IMR-90 (cell line): ENCODE measurements around the gene FCHSD2.

ENCODE experiments used
- BHLHE40 ChIP-seq: fragments of 150-350 bp; IDR thresholded peaks from 2 replicates; pipeline ENCODE4 v1.6.1; 2016; ENCODE audit warnings: mild to moderate bottlenecking, low read depth, low read length
- CEBPB ChIP-seq: IDR thresholded peaks from 2 replicates; pipeline ENCODE4 v1.6.1; 2012; ENCODE audit warnings: low read depth, low read length, improper control_type of control experiment
- CHD1 ChIP-seq: IDR thresholded peaks from 2 replicates; pipeline ENCODE4 v1.6.1; 2012; ENCODE audit warnings: low read depth, low read length, improper control_type of control experiment
- POLR2A ChIP-seq: IDR thresholded peaks from 2 replicates; pipeline ENCODE4 v1.6.1; 2012; ENCODE audit warnings: mild to moderate bottlenecking, low read depth, low read length
- RFX5 ChIP-seq: IDR thresholded peaks from 2 replicates; pipeline ENCODE4 v1.8.0; 2012; ENCODE audit warnings: low read depth, mild to moderate bottlenecking, low read length, moderate library complexity
- SMC3 ChIP-seq: fragments of 150-350 bp; IDR thresholded peaks from 2 replicates; pipeline ENCODE4 v1.6.1; 2016; ENCODE audit warnings: low read depth, mild to moderate bottlenecking, antibody characterized with exemption, low read length, moderate library complexity
- TF ChIP-seq, protein P1 (sequence below): conservative IDR thresholded peaks from 2 replicates; pipeline ENCODE4 v1.5.1; 2012; ENCODE audit warnings: mild to moderate bottlenecking, low read depth, low read length, improper control_type of control experiment

DNA sequence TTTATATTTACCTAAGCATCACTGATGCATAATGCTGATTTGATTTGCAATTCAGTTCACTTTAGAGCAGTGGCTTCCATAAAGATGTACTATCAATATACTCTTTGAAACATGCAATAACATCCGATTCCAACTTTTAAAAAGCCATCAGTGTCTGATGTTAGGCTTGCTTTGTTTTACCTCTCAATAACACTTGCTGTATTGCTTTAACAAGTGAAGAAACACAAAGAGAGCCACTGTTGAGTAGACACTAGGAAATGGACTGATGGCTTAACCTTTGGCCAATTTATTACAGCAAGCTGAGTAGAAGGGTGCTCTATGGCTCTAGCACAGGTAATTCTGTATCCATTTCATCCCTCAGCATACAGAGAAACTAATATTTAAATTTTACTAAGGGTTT lies 122.1 kb downstream of the FCHSD2 start:
- TF ChIP-seq, protein P1, sequence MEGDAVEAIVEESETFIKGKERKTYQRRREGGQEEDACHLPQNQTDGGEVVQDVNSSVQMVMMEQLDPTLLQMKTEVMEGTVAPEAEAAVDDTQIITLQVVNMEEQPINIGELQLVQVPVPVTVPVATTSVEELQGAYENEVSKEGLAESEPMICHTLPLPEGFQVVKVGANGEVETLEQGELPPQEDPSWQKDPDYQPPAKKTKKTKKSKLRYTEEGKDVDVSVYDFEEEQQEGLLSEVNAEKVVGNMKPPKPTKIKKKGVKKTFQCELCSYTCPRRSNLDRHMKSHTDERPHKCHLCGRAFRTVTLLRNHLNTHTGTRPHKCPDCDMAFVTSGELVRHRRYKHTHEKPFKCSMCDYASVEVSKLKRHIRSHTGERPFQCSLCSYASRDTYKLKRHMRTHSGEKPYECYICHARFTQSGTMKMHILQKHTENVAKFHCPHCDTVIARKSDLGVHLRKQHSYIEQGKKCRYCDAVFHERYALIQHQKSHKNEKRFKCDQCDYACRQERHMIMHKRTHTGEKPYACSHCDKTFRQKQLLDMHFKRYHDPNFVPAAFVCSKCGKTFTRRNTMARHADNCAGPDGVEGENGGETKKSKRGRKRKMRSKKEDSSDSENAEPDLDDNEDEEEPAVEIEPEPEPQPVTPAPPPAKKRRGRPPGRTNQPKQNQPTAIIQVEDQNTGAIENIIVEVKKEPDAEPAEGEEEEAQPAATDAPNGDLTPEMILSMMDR, result no peak
- no peak for TF ChIP-seq CHD1
- no peak for TF ChIP-seq SMC3
- TF ChIP-seq CEBPB, result no peak
- no peak for TF ChIP-seq POLR2A
- no peak for TF ChIP-seq RFX5
- no peak for TF ChIP-seq BHLHE40
